Activated effector memory CD4-positive, alpha-beta T cell treated with anti-CD3 and anti-CD28 coated beads, Interleukin-2, amount 50 U/mL, for 16 hours (primary cell): ENCODE data around the gene FAF1.
"Not testable (repeated sequence)": the region's sequence is repeated elsewhere in the genome, so short reads cannot be mapped to it uniquely, and the experiment has no call there.

Experiments
- DNase-seq: peaks from one replicate; pipeline ENCODE4 v3.0.0-alpha.2; 2020

FAF1 gene

DNA sequence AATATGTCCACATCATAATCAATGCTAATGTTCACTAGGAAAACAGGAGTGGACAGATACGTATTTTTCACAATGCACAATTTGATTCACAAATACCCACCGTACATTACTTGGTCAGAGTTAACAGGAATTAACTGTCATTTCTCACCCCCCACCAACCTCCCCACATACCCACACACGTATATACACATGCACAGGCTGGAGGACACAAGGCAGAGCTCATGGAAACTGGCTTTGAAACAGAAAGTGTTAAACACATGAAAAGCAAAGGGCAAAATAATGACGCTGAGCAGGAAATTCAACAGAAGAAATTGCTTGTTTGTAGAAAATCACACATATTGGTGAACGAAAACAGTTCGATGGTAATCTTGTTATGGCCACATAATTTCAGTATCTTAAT, 348.4 kb downstream of the FAF1 start:
- DNase-seq, result no peak

DNA sequence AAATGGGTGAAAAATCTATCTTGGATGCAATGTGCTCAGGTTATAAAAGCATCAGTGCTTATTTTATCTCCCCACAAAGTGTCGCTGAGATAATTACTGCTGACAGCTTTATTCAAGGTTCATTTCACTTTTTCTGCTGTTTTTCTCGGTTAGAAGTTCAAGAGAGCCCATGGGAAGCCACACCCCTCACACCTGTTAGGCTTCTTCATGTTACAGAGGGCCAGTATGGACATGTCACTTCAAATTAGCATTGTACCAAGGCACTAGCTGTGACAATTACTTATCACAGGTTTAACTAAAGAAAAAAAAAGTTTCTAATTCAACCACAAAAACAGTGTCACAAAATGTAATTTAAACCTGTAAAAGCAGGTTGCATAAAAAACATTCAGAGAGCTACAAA, 349.5 kb downstream of the FAF1 start:
- DNase-seq, result no peak

DNA sequence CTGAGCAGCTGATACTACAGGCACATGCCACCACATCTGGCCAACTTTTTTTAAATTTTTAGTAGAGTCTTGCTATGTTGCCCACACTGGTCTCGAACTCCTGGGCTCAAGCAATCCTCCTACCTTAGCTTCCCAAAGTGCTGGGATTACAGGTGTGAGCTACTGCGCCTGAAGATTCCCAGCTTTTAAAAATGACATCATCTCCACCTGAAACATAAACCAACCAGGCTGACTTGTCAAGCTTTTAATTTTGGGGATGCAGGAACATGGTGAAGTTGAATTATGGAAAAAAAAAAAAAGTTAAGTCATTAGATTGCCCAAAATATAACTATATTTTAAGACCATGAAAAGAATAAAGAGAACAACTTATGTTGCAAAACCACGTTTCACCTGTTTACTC, 350.6 kb downstream of the FAF1 start:
- no peak for DNase-seq

DNA sequence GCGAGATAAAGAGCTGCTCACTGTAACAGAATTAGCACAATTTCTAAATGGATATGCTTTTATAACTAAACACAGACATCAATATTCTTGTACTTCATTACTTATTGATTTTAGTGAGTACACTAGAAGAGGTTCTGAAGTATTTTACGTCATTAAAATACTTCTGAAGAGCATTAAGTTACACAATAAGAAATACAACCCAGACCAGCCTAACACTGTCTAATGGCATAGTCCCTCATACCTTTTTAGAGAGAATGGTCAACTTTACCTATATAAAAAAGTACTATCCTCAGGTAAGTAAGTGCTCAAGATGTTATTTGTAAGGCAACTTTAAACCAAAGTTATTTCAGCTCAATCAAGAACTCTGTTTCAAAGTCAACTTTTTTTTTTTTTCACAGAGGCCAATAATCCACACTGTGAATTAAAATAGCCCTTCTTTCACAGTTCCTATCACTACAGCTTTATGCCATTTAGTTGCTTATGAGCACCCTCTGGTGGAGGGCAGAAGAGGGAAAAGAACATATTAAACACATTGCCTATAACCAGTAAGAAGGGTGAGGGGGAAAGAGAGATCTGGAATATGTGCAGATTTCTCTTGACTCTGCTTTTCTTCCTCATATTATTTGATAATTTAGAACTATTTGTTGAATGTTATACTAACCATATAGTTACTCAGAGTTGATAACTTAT, 354.7 kb downstream of the FAF1 start:
- DNase-seq, result no peak

DNA sequence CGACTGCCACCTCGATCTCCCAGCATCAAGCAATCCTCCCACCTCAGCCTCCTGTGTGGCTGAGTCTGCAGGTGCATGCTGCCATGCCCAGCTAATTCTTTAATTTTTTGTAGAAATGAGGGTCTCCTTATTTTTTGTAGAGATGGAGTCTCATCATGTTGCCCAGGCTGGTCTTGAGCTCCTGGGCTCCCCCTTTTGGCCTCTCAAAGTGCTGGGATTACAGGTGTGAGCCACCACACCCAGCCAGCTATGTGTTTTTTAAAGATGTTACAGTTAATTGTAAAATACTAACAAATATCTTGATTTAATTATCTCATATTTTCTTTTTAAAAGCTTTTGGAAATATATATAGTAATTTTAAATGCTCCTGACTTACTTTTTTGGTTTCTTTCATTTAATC, 355.5 kb downstream of the FAF1 start:
- DNase-seq, result no peak

DNA sequence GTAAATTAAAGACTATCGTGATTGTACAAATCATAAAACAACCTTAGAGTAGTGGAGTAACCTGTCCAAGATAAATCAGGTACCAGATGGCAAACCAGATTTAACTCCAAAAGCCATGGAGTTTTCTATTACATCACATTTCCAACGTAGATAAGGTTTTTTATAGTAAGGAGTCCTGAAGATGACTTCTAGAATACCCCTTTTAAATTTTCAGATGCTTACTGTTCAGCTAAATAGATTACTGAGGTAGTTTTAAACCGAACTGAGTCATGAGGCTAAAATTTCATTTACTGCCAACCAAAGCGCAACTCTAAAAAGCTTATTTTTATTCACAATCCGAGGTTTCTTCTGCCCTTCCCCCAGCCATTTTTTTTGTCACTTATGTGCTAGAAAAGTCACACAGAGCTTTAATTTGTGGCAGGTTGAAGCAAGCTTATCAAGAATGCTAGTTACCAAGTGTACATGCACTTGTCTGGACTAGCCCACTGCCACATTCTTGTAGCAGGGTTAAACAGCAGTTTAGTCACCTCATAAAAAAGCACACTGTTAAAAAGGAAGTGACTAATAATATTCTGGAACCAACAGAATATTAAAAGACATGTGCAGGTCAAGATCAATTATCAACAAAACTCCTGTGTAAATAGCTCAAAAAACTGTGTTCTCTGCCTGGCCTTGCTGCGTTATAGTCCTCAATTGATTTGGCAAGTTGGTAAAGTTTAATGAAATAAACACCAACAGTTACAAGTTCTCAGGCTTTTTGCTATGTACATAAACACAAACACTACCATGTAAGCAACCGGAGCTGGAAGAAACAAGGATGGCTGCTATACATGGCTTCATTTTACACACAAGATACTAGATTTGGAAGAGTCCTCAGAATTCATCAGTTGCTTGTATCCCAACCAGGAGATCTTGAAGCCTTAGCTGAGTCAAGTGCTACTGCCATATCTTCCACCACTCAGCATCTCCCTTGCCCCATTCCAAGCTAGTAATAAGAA, 356.5 kb downstream of the FAF1 start:
- no peak for DNase-seq

DNA sequence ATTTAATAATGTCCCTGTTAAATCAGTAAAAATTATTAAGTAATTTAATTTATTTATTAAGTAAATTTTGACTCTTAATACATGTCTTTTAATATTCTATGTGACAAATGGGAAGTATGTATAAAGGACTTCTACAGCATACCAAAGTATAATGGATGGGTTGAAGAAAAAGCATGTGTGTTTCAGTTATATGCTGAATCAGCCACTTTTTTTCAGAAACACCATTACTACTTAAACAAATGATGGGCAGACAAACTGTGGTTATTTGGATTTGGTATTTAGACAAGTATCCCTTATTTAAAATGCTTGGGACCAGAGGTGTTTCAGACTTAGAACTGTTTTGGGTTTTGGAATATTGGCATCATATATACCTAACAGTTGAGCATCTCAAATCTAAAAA, 360.5 kb downstream of the FAF1 start:
- no peak for DNase-seq

DNA sequence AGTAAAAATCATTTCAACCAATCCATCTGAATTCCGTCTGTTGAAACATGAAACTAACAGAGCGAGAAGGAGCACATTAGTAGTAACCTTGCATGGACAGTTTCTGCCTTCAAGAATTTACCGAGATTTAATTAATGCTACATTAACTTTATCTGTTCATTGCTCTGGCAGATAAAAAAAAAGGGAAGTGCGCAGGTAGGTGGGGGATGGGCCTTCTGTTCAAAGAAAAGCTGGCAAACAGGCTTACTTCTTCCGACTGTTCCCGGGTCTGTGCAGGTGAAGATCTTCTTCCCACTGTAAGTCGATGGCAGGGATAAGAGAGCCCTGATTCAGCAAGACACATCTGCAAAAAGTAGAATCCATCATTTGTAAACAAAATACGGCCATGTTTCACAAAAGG, 364.2 kb downstream of the FAF1 start:
- DNase-seq, result no peak

DNA sequence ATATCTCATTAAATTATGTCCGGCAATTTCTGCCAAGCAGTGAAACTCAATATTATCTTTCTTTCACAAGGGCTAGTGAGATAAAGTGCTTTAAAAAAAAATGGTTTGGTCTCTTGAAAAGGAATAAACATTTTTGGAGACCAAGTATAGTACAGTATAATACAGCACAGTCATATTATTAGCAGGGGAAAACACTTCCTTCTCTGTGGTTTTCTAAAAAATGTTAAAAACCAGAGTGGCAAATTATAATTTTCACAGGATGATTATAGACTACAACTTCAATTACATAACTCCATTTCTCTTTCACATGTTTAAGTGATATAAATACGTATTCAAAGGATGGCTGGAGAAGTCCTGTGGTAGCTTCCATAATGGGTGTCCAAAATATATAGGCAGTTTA, 366.6 kb downstream of the FAF1 start:
- no peak for DNase-seq

DNA sequence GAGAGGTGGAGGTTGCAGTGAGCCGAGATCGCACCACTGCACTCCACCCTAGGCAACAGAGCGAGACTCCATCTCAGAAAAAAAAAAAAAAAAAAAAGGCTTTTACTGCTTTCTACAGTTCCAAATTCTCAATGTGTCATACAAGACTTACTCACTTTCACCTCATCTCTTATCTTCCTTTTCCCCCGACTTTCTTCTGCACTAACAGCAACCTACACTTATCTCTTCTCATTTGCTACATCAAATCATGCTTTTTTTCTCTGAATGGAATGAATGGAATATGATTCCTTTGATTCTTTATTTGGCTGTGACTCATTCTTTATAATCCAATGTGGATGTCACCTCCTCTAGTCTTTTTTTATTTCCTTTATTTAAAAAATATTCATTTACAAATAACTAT, 368.5 kb downstream of the FAF1 start:
- DNase-seq, result no peak

DNA sequence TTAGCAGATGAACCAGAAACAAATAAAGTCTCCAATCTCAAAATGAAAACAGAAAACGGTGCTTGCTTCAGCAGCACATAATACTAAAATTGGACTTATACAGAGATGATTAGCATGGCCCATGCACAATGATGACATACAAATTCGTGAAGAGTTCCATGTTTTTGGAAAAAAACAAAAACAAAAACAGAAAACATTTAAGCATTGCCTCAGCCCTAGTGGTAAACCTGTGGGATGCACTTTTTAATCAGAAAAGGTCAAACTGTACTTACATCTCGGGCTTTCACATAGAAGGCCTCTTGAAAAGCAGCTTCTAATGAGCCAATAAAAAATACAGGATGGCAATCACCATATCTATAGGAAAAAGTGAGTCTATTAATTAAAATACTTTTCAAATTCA, 377.7 kb downstream of the FAF1 start:
- DNase-seq, result no peak

DNA sequence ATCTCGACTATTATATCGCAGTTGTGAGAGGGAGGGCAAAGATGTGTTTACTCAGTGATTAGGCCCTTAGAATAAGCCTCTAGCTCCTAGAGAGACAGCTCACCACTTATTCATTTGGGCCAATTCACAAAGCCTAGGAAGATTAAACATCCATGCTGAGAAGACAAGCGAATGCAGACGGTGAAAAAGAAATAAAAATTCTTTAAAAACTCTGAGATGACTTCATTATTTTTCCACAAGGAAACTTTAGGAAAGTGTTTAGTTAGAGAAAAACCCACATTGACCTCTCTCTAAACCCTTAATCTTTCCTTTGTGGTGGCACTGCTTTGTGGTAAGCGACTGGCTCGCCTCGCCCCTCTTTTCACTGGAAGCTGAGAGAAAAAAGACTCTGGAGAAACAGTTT, 390.0 kb downstream of the FAF1 start:
- no peak for DNase-seq

DNA sequence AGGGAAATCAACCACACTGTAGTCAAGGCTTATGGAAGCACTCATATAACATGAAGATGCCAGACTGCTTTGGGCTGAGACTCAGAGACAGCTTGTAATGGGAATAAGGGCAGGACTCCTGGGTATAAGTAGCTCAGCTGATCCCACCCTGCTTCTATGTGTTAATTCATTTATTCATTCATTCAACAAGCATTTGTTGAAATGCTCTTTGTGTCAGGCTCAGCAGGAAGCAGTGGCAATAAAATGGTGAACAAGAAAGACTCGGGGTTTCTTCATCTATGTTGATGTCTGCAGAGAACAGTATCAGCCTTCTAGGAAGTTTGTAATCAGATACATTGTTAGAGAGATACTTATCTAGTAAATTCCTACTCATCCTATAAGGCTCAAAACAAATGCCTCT, 391.3 kb downstream of the FAF1 start:
- no peak for DNase-seq

DNA sequence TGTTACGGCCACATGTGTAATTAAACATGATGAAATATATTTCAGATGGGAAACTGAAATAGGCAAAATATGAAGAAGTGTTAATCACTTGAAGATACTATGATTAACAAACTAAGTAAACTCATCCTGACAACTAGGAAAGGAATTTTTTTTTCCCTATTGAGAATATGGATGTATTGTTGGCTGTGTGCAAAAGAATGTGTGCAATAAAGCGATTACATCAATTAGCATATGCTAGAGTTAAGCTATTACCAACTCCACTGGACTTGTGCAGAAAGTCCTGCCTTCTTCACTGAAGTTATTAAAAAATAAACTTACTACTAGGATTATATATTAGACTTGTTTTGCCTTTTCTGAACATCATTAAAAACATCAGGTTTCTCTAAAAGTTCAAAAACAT, 393.7 kb downstream of the FAF1 start:
- DNase-seq, result no peak

DNA sequence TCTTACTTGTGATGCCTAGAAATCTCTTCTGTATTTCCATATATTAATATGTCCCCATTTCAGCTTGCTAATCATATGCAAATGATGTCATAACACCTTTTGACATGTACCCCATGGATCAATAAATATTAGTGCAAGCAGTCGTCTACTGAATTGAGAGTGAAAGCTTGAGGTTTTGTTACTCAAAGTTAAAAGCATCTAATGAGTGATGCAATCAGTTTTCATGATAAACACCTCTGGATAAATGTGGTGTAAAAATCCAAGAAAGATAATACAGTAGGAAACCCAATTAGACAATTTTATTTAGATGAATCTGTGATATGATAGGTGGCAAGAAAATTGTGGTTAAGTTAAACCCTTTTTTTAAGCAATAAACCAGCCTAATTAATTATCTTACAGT, 395.6 kb downstream of the FAF1 start:
- DNase-seq, result no peak

DNA sequence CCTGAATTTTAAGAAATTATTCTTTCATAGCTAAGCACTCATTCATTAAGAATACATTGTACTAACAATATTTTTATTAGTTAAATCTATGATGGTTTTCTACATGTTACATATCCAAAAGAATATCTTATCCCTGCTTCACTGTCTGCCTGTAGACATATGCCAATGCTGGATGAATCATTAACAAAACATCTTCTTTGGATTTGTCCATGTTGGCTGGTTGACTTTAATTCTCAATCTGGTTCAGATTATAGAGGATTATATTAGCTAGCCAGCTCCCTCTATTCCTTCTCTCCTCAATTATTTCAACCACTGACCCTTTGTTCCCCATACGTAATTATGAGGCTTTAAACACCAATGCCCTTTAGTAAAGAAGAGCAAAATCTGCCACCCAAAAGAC, 398.0 kb downstream of the FAF1 start:
- no peak for DNase-seq

DNA sequence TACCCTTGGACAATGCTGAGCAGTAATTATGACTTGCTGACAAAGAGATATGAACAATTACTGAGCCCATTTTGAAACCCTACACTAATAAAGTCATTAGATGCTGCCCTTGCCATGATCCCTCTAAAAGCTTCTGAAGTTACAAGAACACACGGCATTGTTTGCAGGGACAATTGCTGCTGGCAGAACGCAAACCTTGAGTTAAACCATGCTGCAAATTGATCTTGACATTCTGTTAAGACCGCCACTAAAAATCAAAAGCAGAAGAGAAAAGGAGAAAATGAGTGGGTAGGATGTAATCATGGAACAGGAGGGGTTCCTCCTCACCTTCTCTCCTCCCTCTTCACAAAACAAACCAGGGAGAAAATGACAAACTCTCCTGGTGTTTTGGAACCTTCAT, 400.6 kb downstream of the FAF1 start:
- DNase-seq, result no peak

DNA sequence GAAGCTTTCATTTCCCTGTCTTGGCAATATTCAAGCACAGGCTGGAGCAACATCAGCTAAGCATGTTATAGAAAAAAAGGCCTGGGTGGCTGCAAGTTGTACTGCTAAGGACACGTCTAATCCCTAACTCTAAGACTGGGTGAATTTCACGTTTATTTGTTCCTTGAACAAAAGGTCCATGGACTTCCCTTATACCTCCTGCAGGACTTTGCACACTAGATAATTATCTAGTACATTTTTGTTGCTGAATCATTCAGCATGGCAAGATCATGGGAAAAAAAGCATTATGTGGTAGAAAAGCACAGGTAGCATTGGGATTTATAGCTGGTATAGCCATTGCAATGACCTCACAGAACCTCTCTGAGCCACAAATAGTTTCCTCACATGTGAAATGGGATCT, 406.1 kb downstream of the FAF1 start:
- DNase-seq, result no peak

DNA sequence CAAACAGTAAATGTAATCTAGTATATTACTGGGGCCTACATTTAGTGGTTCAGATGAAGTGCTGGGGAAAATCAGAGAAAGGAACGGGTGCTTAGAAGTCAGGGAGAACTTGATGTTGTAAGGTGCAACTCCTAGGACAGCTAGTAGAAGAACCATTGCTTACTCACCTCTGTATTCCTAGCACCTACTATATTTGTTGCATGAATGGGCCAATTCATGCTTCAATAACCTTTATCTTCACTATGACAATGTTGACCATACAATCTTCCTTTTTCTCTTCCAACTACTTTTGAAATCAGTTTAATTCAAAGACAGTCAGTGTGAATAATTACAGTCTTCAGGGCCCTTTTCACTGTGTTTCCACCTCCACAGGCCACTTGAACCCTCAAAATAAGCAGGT, 411.8 kb downstream of the FAF1 start:
- DNase-seq, result no peak

DNA sequence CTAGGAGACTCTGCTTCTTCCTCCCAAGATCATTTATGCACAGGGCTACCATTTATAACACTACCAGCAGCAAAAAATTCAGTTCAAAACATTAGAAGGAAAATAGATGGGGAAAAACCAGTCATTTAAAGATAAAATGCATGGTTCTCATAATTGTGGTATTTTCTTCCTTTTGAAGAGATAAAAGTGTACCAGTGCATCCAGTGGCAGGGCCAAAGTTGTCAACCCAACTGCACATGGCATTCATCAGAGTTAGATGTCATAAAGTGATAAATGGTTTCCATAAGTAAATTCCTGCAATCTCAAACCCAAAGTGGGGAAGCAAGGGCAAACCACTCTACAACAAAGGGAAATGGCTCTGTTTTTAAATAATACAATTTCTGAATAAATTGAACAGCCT, 417.7 kb downstream of the FAF1 start:
- DNase-seq, result no peak

DNA sequence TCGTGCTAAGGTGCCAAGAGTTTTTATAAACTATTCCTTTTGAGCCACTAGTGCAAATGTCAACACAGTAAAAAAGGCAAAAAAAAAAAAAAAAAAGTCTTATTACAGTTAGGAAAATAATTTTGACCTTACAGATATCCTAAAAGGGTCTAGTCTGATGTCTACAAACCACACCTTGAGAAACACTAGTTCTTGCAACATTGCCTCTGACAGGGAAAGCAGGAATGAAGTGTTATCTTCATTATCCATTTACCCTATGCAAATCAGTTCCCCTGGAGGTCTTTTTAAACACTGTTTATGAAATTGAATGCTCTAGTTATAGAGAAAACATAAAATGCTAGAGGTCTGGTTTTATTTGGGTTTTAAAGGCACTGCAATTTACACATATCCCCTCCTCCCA, 421.6 kb downstream of the FAF1 start:
- DNase-seq, result no peak

DNA sequence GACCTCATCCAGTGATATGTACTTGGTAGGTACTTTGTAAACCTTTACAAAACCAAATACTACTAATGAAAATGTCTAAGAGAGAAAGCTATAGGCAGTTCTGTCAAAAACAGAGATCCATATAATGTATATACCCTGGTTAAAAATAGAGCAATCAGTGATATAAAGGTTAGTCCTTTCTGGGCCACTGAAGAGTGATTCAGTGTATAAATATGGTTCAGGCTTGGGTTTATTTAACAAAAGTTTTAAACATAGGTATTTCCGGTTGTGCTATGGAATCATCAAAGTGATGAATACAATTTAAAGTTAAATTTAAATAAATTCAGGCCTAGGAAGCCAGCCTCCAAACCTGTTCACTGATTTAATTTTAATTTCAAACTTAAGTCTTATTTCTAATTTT, 428.5 kb downstream of the FAF1 start:
- DNase-seq, result no peak

DNA sequence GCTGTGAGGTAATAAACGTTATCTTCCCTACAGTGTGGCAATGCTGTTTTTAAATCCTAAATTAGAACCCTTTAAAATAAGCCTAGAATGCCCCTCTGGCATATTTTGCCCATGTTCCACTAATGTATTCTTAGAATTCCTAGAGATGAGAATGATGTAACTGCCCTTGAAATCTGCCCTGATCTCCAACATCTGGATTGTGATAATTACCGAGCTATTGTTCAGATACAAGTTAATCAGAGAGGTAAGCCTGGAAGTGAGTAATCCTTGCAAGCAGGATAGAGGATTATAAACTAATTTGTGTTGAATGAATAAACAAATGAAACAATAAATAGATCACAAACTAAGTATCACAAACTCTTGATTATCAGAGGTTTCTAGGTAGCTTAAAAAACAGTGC, 429.0 kb downstream of the FAF1 start:
- DNase-seq, result no peak

DNA sequence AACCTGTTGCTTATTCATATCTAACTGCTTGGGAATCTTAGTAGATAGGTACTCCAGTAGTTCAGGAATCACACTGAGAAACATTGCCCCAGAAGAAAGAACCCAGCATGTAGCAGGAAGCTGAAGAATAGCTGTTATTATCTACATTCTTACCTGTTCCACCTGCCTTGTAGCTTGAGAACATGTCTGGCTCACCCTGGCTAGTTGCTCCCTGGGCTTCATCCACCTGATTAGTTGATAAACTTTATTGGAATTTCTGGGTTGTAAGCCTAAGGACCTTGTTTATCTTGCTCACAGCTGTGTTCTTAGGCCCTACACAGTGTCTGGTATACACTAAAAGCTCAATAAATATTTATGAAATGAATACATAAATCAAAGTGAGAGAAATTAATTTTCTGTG, 430.6 kb downstream of the FAF1 start:
- DNase-seq, result no peak

DNA sequence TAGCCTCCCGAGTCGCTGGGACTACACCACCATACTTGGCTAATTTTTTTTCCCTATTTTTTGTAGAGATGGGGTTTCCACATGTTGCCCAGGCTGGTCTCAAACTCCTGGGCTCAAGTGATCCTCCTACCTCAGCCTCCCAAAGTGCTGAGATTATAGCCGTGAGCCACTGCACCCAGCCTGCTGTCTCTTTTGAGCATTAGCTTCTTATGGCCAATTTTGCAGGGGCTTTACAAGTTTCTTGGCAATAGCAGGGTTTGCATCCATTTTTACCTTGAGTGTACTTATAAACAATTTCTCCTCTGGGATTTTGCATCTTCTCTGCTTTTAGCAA, 432.1 kb downstream of the FAF1 start:
- DNase-seq, result not testable (repeated sequence)
